ENCODE results near the gene CMPK1. TPM values are rescaled to one million over a fixed set of nuclear protein-coding genes. Genes with fewer than 3 reads are reported as not detected.

CMPK1 gene
- total and polyA plus RNA-seq, 5 donors from 2014 or later = 94.4 to 156 (median 144) TPM

DNA sequence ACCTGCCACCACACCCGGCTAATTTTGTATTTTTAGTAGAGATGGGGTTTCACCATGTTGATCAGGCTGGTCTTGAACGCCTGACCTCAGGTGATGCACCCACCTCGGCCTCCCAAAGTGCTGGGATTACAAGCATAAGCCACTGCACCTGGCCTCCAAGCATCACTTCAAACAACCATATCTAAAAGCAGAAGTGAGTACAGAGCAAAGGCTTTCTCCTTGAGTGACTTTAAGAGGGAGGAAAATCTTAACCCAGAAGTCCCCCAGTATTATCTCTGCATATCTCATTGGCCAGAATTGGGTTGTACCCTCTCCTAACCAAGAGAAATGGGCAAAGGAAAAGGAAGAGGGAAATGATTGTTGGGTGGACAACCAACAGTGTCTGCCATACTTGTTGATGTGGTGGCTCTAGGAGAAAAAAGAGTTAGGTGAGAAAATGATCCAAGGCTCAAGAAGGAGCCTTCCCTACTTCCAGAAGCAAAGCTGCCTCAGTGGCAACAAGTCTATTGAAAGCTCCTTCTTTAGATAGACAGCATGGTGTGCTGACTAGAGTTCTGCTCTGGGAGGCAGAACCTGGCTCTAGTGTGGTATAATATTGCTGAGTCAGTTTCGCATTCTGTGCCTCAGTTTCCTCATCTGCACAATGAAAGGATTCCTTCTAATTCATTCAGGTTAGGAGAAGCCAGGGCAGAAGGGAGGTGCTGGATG, 65.7 kb downstream of the CMPK1 start:
- Mint-ChIP-seq H3K27ac (no peak overlapping the region), H3K4me3 (no peak overlapping the region), H3K36me3 (no peaks in the 10 kb centered on the region)

DNA sequence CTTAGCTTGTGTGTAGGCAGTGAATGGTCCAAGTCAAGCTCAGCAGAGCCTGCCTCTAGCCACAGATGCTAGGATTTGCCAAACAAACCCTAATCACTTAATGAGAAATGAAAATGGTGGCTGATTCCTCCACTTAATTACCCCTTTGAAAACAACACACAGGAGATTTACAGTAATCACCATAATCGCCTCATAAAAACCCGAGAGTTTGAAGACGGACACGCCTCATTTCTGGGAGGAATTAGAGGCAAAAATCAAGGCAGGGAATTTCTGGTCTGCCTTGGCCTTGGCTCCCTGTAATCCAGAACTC, 66.2 kb downstream of the CMPK1 start:
- Histone ChIP-seq H3K36me3 (ENCODE audit: control insufficient read depth, insufficient read depth, low read length) (no peaks in the 10 kb centered on the region), H3K4me1 (ENCODE audit: control insufficient read depth, insufficient read depth, low read length, poor library complexity, severe bottlenecking) (no peaks in the 10 kb centered on the region), H3K9me3 (ENCODE audit: control insufficient read depth in 2 of 2, low read length in 2 of 2) (no peaks in the 10 kb centered on the region), H3K27me3 (ENCODE audit: control insufficient read depth, insufficient read depth, low read length) (peaks cover 2% of the 10 kb centered on the region), H3K4me3 (ENCODE audit: low read depth, low read length) (no peak overlapping the region), H3K27ac (ENCODE audit: insufficient read depth, low read length, poor library complexity, severe bottlenecking) (no peak overlapping the region)
- Mint-ChIP-seq H3K27me3 (peaks cover 47% of the 10 kb centered on the region), H3K4me3 (no peak overlapping the region), H3K27ac (no peak overlapping the region), H3K9me3 (no peaks in the 10 kb centered on the region), H3K4me1 (no peaks in the 10 kb centered on the region), H3K36me3 (no peaks in the 10 kb centered on the region)
- DNase-seq = no peak
- no peak for ATAC-seq (ENCODE audit: low read depth in 2 of 2)

More for the DNA sequence above, 65.7 kb downstream of the CMPK1 start:
- H3K27me3 ChIP-seq (ENCODE audit: control insufficient read depth, insufficient read depth, low read length) = peaks cover 2% of the 10 kb centered on the region
- DNase-seq (no peak), ATAC-seq (ENCODE audit: low read depth in 2 of 2) (no peak)
- no peak overlapping the region for H3K27ac ChIP-seq (ENCODE audit: insufficient read depth, low read length, poor library complexity, severe bottlenecking)
- Mint-ChIP-seq H3K4me1 (no peaks in the 10 kb centered on the region), H3K9me3 (no peaks in the 10 kb centered on the region), H3K27me3 (peaks cover 46% of the 10 kb centered on the region)
- H3K4me1 ChIP-seq (ENCODE audit: control insufficient read depth, insufficient read depth, low read length, poor library complexity, severe bottlenecking) = no peaks in the 10 kb centered on the region
- no peaks in the 10 kb centered on the region for H3K9me3 ChIP-seq (ENCODE audit: control insufficient read depth in 2 of 2, low read length in 2 of 2)
- H3K36me3 ChIP-seq (ENCODE audit: control insufficient read depth, insufficient read depth, low read length) = no peaks in the 10 kb centered on the region
- no peak overlapping the region for H3K4me3 ChIP-seq (ENCODE audit: low read depth, low read length)

DNA sequence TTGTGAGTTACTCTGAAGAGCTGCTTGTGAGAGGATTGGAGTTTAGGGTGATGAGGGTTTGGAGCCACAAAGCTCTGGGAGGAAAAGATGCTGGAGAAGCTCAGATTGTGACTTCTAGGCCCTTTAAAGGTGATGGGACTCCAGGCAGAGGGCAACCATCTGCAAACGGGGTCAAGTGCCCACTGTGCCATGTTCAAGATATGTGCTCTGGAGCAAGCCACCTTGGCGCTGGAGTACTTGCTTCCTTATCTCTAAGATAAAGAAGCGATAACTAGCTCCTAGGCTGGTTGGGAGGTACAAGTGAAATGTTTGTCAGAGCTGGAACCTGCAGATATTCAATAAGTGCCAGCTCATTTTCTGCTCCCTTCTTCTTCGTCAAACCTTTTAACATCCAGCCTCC, 68.2 kb downstream of the CMPK1 start:
- H3K27ac ChIP-seq (ENCODE audit: insufficient read depth, low read length, poor library complexity, severe bottlenecking) = no peak overlapping the region
- H3K9me3 ChIP-seq (ENCODE audit: control insufficient read depth in 2 of 2, low read length in 2 of 2) = no peaks in the 10 kb centered on the region
- no peak overlapping the region for H3K4me3 ChIP-seq (ENCODE audit: low read depth, low read length)
- no peak for DNase-seq
- H3K36me3 ChIP-seq (ENCODE audit: control insufficient read depth, insufficient read depth, low read length) = no peaks in the 10 kb centered on the region
- Mint-ChIP-seq H3K9me3 (no peaks in the 10 kb centered on the region), H3K27ac (no peak overlapping the region), H3K4me1 (no peaks in the 10 kb centered on the region), H3K36me3 (no peaks in the 10 kb centered on the region), H3K4me3 (no peak overlapping the region), H3K27me3 (peaks cover 44% of the 10 kb centered on the region)
- no peaks in the 10 kb centered on the region for H3K4me1 ChIP-seq (ENCODE audit: control insufficient read depth, insufficient read depth, low read length, poor library complexity, severe bottlenecking)
- no peak for ATAC-seq (ENCODE audit: low read depth in 2 of 2)
- peaks cover 2% of the 10 kb centered on the region for H3K27me3 ChIP-seq (ENCODE audit: control insufficient read depth, insufficient read depth, low read length)

DNA sequence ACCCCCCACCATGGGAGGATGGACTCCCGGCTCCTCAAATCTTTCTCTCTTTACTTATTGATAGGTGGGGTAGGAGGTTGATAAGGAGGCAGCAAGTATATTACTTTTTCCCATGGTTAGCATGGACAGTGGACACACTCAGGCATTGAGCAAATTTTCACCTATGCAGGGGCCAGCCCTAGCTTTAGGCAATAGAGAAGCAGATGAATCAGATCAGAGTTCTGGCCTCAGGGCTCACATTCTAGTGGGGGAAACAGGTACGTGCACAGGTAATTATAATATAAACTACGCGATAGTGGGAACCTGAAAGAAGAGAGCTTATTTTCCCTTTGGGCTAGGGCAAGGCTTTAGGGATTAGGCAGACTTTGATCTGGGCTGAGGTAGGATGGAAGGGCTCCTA, 69.0 kb downstream of the CMPK1 start:
- H3K9me3 Mint-ChIP-seq = no peaks in the 10 kb centered on the region

DNA sequence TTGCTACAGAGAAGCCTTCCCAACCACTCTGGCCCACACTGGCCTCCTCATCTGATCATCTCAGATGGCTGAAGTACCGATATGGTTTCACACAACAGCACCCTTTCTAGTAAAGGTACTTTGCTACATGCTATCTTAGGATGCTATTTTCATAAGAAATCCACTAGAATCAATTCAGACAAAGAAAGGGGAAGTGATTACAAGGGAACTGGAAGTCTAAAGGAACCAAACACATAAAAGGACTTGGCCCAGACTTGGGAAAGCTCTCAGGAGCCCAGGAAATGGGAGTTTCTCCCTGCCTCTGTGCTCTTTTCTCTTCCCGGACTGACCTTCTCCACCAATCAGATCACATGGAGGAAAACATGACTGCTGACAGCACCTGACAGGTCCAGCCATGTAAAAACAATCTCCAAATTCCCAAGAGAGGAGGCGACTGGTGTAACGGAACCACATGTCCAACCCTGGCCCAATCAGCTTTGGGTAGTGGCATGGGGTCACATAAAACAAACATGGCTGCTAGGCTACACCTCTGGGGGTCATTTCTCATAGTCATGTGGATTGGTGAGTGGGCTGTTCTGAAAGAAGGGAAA, 69.8 kb downstream of the CMPK1 start:
- H3K36me3 ChIP-seq (ENCODE audit: control insufficient read depth, insufficient read depth, low read length) = no peaks in the 10 kb centered on the region
- H3K9me3 ChIP-seq (ENCODE audit: control insufficient read depth in 2 of 2, low read length in 2 of 2) = no peaks in the 10 kb centered on the region
- Mint-ChIP-seq H3K27me3 (peaks cover 38% of the 10 kb centered on the region), H3K4me1 (no peaks in the 10 kb centered on the region), H3K4me3 (no peak overlapping the region), H3K27ac (no peak overlapping the region), H3K9me3 (peaks cover 0 to 1% (median 0%) of the 10 kb centered on the region in 7 donors), H3K36me3 (no peaks in the 10 kb centered on the region)
- DNase-seq (no peak), ATAC-seq (ENCODE audit: low read depth in 2 of 2) (no peak)
- no peaks in the 10 kb centered on the region for H3K4me1 ChIP-seq (ENCODE audit: control insufficient read depth, insufficient read depth, low read length, poor library complexity, severe bottlenecking)
- H3K27me3 ChIP-seq (ENCODE audit: control insufficient read depth, insufficient read depth, low read length) = peaks cover 2% of the 10 kb centered on the region
- no peak overlapping the region for H3K27ac ChIP-seq (ENCODE audit: insufficient read depth, low read length, poor library complexity, severe bottlenecking)
- no peak overlapping the region for H3K4me3 ChIP-seq (ENCODE audit: low read depth, low read length)

More for the DNA sequence above, 69.0 kb downstream of the CMPK1 start:
- no peaks in the 10 kb centered on the region for H3K36me3 Mint-ChIP-seq
- no peaks in the 10 kb centered on the region for H3K9me3 ChIP-seq (ENCODE audit: control insufficient read depth in 2 of 2, low read length in 2 of 2)
- H3K27me3 ChIP-seq (ENCODE audit: control insufficient read depth, insufficient read depth, low read length) = peaks cover 2% of the 10 kb centered on the region
- H3K36me3 ChIP-seq (ENCODE audit: control insufficient read depth, insufficient read depth, low read length) = no peaks in the 10 kb centered on the region
- no peak overlapping the region for H3K4me3 ChIP-seq (ENCODE audit: low read depth, low read length)
- peaks cover 40% of the 10 kb centered on the region for H3K27me3 Mint-ChIP-seq
- no peaks in the 10 kb centered on the region for H3K4me1 Mint-ChIP-seq
- H3K27ac Mint-ChIP-seq = no peak overlapping the region
- DNase-seq = no peak
- no peak for ATAC-seq (ENCODE audit: low read depth in 2 of 2)
- no peaks in the 10 kb centered on the region for H3K4me1 ChIP-seq (ENCODE audit: control insufficient read depth, insufficient read depth, low read length, poor library complexity, severe bottlenecking)
- no peak overlapping the region for H3K27ac ChIP-seq (ENCODE audit: insufficient read depth, low read length, poor library complexity, severe bottlenecking)
- no peak overlapping the region for H3K4me3 Mint-ChIP-seq

DNA sequence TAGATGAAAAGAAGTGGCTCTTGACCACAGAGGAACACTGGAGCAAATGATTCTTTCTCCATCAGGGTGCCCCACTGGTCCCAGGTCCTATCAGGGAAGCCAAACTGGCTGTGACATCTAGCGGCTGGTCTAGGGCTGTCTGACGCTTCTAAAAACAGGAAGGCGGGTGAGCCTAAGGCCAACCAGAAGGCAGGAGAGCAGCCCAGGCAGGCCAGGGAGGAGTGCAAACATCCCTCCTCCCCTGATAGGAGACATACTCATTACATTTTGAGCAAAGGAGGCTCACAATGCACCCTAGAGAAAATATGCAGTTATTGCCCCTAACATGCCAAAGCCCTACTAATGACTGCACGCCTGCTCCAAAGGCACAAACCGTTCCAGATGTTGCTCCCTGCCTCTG, 72.1 kb downstream of the CMPK1 start:
- H3K27ac ChIP-seq (ENCODE audit: insufficient read depth, low read length, poor library complexity, severe bottlenecking) = no peak overlapping the region
- Mint-ChIP-seq H3K4me1 (no peaks in the 10 kb centered on the region), H3K36me3 (no peaks in the 10 kb centered on the region), H3K27ac (no peak overlapping the region), H3K27me3 (peaks cover 26% of the 10 kb centered on the region), H3K9me3 (peaks cover 0 to 1% (median 0%) of the 10 kb centered on the region in 7 donors), H3K4me3 (no peak overlapping the region)
- DNase-seq = no peak
- no peaks in the 10 kb centered on the region for H3K27me3 ChIP-seq (ENCODE audit: control insufficient read depth, insufficient read depth, low read length)
- ATAC-seq (ENCODE audit: low read depth in 2 of 2) = no peak
- no peaks in the 10 kb centered on the region for H3K4me1 ChIP-seq (ENCODE audit: control insufficient read depth, insufficient read depth, low read length, poor library complexity, severe bottlenecking)
- no peaks in the 10 kb centered on the region for H3K9me3 ChIP-seq (ENCODE audit: control insufficient read depth in 2 of 2, low read length in 2 of 2)
- H3K4me3 ChIP-seq (ENCODE audit: low read depth, low read length) = no peak overlapping the region
- no peaks in the 10 kb centered on the region for H3K36me3 ChIP-seq (ENCODE audit: control insufficient read depth, insufficient read depth, low read length)

DNA sequence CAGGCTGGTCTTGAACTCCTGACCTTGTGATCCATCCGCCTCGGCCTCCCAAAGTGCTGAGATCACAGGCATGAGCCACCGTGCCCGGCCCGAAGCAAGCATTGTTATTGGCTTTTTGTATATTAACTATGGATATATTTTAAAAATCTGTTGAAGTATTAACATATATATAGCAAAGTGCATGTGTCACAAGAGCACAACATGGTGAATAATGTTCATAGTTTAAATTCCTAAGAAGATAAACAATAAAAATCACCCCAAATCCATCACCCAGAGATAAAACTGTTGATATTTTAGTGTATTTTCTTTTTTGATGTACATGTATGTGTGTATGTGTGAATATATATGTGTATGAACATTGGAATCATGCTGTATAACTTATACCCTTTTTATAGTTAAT, 73.4 kb downstream of the CMPK1 start:
- H3K4me3 ChIP-seq (ENCODE audit: low read depth, low read length) = no peak overlapping the region
- DNase-seq = no peak
- H3K9me3 Mint-ChIP-seq = peaks cover 0 to 1% (median 0%) of the 10 kb centered on the region in 7 donors
- H3K9me3 ChIP-seq (ENCODE audit: control insufficient read depth in 2 of 2, low read length in 2 of 2) = no peaks in the 10 kb centered on the region
- H3K27ac ChIP-seq (ENCODE audit: insufficient read depth, low read length, poor library complexity, severe bottlenecking) = no peak overlapping the region
- H3K27ac Mint-ChIP-seq = no peak overlapping the region
- H3K4me1 ChIP-seq (ENCODE audit: control insufficient read depth, insufficient read depth, low read length, poor library complexity, severe bottlenecking) = no peaks in the 10 kb centered on the region
- H3K27me3 Mint-ChIP-seq = peaks cover 19% of the 10 kb centered on the region
- no peak overlapping the region for H3K4me3 Mint-ChIP-seq
- H3K4me1 Mint-ChIP-seq = no peaks in the 10 kb centered on the region
- H3K27me3 ChIP-seq (ENCODE audit: control insufficient read depth, insufficient read depth, low read length) = no peaks in the 10 kb centered on the region
- no peaks in the 10 kb centered on the region for H3K36me3 Mint-ChIP-seq
- no peak for ATAC-seq (ENCODE audit: low read depth in 2 of 2)
- H3K36me3 ChIP-seq (ENCODE audit: control insufficient read depth, insufficient read depth, low read length) = no peaks in the 10 kb centered on the region

DNA sequence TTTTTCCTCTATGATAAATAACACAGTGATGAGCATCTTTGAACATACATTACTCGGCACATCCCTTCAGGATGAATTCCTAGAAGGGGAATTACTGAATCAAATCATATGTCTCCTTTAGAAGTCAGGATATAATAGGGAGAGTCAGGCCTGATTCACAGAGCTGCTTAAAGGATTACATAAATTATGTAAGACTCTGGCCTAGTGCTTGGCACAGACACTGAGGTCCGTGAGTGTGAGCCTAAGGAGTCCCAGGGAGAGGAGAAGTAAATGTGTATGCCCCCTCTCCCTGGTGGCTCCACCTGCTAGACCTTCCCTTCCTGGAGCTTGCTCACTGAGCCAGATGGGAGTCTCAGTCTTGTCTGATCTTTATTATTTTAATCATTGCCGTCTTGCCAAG, 73.9 kb downstream of the CMPK1 start:
- DNase-seq = no peak
- H3K27ac Mint-ChIP-seq = no peak overlapping the region
- no peak overlapping the region for H3K4me3 Mint-ChIP-seq

More for the DNA sequence above, 73.9 kb downstream of the CMPK1 start:
- Histone ChIP-seq H3K4me3 (ENCODE audit: low read depth, low read length) (no peak overlapping the region), H3K27me3 (ENCODE audit: control insufficient read depth, insufficient read depth, low read length) (no peaks in the 10 kb centered on the region), H3K9me3 (ENCODE audit: control insufficient read depth in 2 of 2, low read length in 2 of 2) (no peaks in the 10 kb centered on the region), H3K27ac (ENCODE audit: insufficient read depth, low read length, poor library complexity, severe bottlenecking) (no peak overlapping the region), H3K4me1 (ENCODE audit: control insufficient read depth, insufficient read depth, low read length, poor library complexity, severe bottlenecking) (no peaks in the 10 kb centered on the region), H3K36me3 (ENCODE audit: control insufficient read depth, insufficient read depth, low read length) (no peaks in the 10 kb centered on the region)
- Mint-ChIP-seq H3K9me3 (peaks cover 0 to 1% (median 0%) of the 10 kb centered on the region in 7 donors), H3K36me3 (no peaks in the 10 kb centered on the region), H3K27me3 (peaks cover 14% of the 10 kb centered on the region), H3K4me1 (no peaks in the 10 kb centered on the region)
- no peak for ATAC-seq (ENCODE audit: low read depth in 2 of 2)
